ENCODE data around the gene BTBD6.

DNA sequence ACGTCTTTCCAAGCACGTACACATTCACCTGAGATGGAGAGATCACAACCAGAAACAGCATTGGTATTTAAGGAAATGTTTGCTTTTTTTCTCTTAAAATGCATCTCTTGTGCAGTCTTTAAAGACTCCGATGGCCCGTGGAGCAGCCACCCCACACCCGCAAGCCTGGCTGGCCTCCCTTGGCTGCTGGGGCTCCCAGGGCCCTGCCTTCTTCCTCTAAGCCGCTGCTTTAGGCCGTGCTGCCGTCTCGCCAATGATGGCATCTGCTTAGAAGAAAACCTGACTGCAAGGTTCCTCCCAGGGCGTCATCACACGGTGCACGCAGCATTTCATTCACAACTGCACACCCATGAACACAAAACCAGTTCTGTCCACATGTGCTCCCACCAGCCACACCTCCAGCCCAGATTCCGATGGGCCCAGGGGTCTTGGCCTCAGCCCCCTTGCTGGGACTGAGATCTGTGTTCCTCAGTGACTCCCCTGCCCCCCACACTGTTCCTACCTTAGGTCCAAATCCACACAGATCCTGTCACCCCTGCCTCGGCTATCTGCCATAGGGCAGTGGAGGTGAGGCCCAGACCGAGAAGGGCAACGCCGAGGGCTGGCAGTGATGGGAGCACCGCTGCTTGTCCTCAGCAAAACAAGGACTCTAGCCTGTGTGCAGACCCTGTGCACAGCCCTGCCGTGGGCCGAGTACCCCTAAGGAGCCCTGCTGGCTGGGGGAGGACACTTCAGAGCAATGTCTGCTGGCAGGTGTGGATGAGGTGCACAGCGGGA lies 4.4 kb downstream of the BTBD6 start:
- no peak for TF ChIP-seq POLR2A (IDR thresholded peaks at IDR 0.05; ENCODE audit: control extremely low read depth in 1 of 2, low read depth in 2 of 2, low read length in 2 of 2)
- TF ChIP-seq HDAC6 (IDR thresholded peaks at IDR 0.05; ENCODE audit: low read depth, low read length) = no peak
- TF ChIP-seq EP300 (IDR thresholded peaks at IDR 0.05; ENCODE audit: borderline replicate concordance in 1 of 2, low read depth in 2 of 2, low read length in 2 of 2) = no peak
- no peak for TF ChIP-seq CTCF (IDR thresholded peaks at IDR 0.05; ENCODE audit: control extremely low read depth in 1 of 3, insufficient read depth in 1 of 3, low read depth in 1 of 3, low read length in 3 of 3)
- no peak for TF ChIP-seq ZNF274 (IDR thresholded peaks at IDR 0.05; ENCODE audit: borderline replicate concordance, extremely low read depth, low read length)
- TF ChIP-seq TEAD4 (IDR thresholded peaks at IDR 0.05; ENCODE audit: low read depth, low read length) = no peak
- no peak for TF ChIP-seq SP2 (IDR thresholded peaks at IDR 0.05; ENCODE audit: low read length)
- no peak for TF ChIP-seq ATF2 (IDR thresholded peaks at IDR 0.05; ENCODE audit: low read length)
- TF ChIP-seq POLR2AphosphoS5 (IDR thresholded peaks at IDR 0.05; ENCODE audit: low read depth, low read length) = no peak
- no peak for TF ChIP-seq RFX5 (IDR thresholded peaks at IDR 0.05; ENCODE audit: borderline replicate concordance, low read depth, low read length)
- TF ChIP-seq ATF3 (IDR thresholded peaks at IDR 0.05; ENCODE audit: insufficient read depth, low read depth, low read length) = no peak
- no peak for TF ChIP-seq KDM1A (IDR thresholded peaks at IDR 0.05; ENCODE audit: borderline replicate concordance, low read length)
- TF ChIP-seq POU5F1 (IDR thresholded peaks at IDR 0.05; ENCODE audit: low read depth, low read length) = no peak

Measured in H1 (cell line).